H1 (cell line): ENCODE results near the gene TMEM220. TPM values are rescaled to one million over a fixed set of nuclear protein-coding genes. Genes with fewer than 3 reads are reported as not detected.

Experiments used
- CTCF ChIA-PET: fragments of 300-600 bp; sonication (Branson Sonifier 250); formaldehyde crosslinking; loops from one replicate; lab custom pipeline; 2021; ENCODE audit not compliant: partially characterized antibody; lab: Charles Lee
- POLR2A ChIA-PET: fragments of 300-600 bp; sonication (Branson Sonifier 250); formaldehyde crosslinking; loops from one replicate; lab custom pipeline; 2021; ENCODE audit warnings: inconsistent platforms; ENCODE audit not compliant: partially characterized antibody; lab: Charles Lee
- DNase-seq, 2 experiments: peaks; one replicate each; pipeline versions ENCODE4 v3.0.0 to v3.0.0-alpha.2; 2010 to 2022; ENCODE audit warnings: low spot score in 2 of 2, low read depth in 1 of 2, mixed read lengths in 1 of 2
- FAIRE-seq: peaks from 2 replicates; lab custom pipeline; 2011; peaks lifted over from hg19 to GRCh38; lab: Jason Lieb, UNC
- H2AFZ ChIP-seq: 2 replicates; pipeline ENCODE4 v1.8.1; 2012; ENCODE audit warnings: low read length, inconsistent platforms
- H2AK5ac ChIP-seq: 2 replicates; pipeline ENCODE4 v1.6.1; 2013; ENCODE audit warnings: low read depth, low read length
- H2BK120ac ChIP-seq: replicated peaks from 2 replicates; pipeline ENCODE3; 2013; ENCODE audit warnings: low read depth, low read length, inconsistent platforms
- H2BK12ac ChIP-seq: 2 replicates; pipeline ENCODE4 v1.6.1; 2013; ENCODE audit warnings: low read depth, low read length
- H2BK15ac ChIP-seq: 2 replicates; pipeline ENCODE4 v1.6.1; 2013; ENCODE audit warnings: low read length
- H2BK20ac ChIP-seq: 2 replicates; pipeline ENCODE4 v1.6.1; 2013; ENCODE audit warnings: low read length
- H2BK5ac ChIP-seq: 2 replicates; pipeline ENCODE4 v1.6.1; 2013; ENCODE audit warnings: low read depth, low read length
- H3K14ac ChIP-seq: 2 replicates; pipeline ENCODE4 v1.6.1; 2013; ENCODE audit warnings: inconsistent platforms; ENCODE audit not compliant: insufficient read length
- H3K18ac ChIP-seq: 2 replicates; pipeline ENCODE4 v1.6.1; 2013; ENCODE audit warnings: low read length; ENCODE audit errors: extremely low read depth
- H3K23ac ChIP-seq: 2 replicates; pipeline ENCODE4 v1.6.1; 2013; ENCODE audit warnings: inconsistent platforms; ENCODE audit not compliant: insufficient read length
- H3K23me2 ChIP-seq: 2 replicates; pipeline ENCODE4 v1.6.1; 2013; ENCODE audit warnings: low read depth, low read length
- H3K27ac ChIP-seq: 2 replicates; pipeline ENCODE4 v1.6.1; 2011; ENCODE audit warnings: low read depth, low read length, inconsistent platforms
- H3K27me3 ChIP-seq, 4 experiments: replicated peaks in 1 of 4; 1 replicate in 1 of 4; 2 replicates in 3 of 4; pipeline versions ENCODE4 v1.6.1 to v1.8.1; 2011 to 2013; ENCODE audit warnings: low read length in 3 of 4, mild to moderate bottlenecking in 3 of 4, inconsistent platforms in 2 of 4, mixed read lengths in 2 of 4, moderate library complexity in 1 of 4; ENCODE audit not compliant: control insufficient read depth in 3 of 4, insufficient read depth in 3 of 4; ENCODE audit errors: extremely low read depth in 1 of 4
- H3K36me3 ChIP-seq, 4 experiments: 2 replicates each; pipeline versions ENCODE4 v1.6.1 to v1.8.1; 2011 to 2013; ENCODE audit warnings: mild to moderate bottlenecking in 4 of 4, low read length in 3 of 4, moderate library complexity in 2 of 4, control low read depth in 1 of 4, inconsistent platforms in 1 of 4; ENCODE audit not compliant: insufficient read depth in 4 of 4, control insufficient read depth in 2 of 4
- H3K4ac ChIP-seq: replicated peaks from 2 replicates; pipeline ENCODE3; 2013; ENCODE audit warnings: low read length, low read depth, mixed read lengths, inconsistent platforms; ENCODE audit not compliant: insufficient read length
- H3K4me1 ChIP-seq, 4 experiments: replicated peaks in 1 of 4; 1 replicate in 1 of 4; 2 replicates in 3 of 4; pipeline versions ENCODE4 v1.6.1 to v1.8.1; 2011 to 2013; ENCODE audit warnings: low read length in 3 of 4, inconsistent platforms in 2 of 4, mixed read lengths in 1 of 4; ENCODE audit not compliant: insufficient read depth in 4 of 4, control insufficient read depth in 3 of 4
- H3K4me2 ChIP-seq, 2 experiments: 2 replicates each; pipeline versions ENCODE4 v1.6.1 to v1.8.1; 2011 to 2013; ENCODE audit warnings: low read depth in 2 of 2, low read length in 2 of 2, control low read depth in 1 of 2, inconsistent platforms in 1 of 2, mild to moderate bottlenecking in 1 of 2; ENCODE audit not compliant: insufficient read depth in 1 of 2
- H3K4me3 ChIP-seq, 4 experiments: fragments of 200-600, 300-600 bp in 1 of 4; sonication (generic), shearing (Covaris generic), sonication (Bioruptor Twin) in 1 of 4; 2 replicates each; pipeline versions ENCODE4 v1.5.1 to v1.8.1; 2011 to 2016; ENCODE audit warnings: low read length in 4 of 4, low read depth in 3 of 4, control low read depth in 2 of 4, inconsistent platforms in 2 of 4, mild to moderate bottlenecking in 2 of 4, mixed read lengths in 1 of 4, moderate library complexity in 1 of 4; ENCODE audit not compliant: insufficient read depth in 2 of 4; ENCODE audit errors: extremely low read depth in 1 of 4
- H3K56ac ChIP-seq: replicated peaks from 2 replicates; pipeline ENCODE3; 2013; ENCODE audit warnings: low read depth, mild to moderate bottlenecking, mixed read lengths, low read length, inconsistent platforms; ENCODE audit not compliant: insufficient read length
- H3K79me1 ChIP-seq: 2 replicates; pipeline ENCODE4 v1.6.1; 2013; ENCODE audit warnings: low read depth, low read length, control low read depth
- H3K79me2 ChIP-seq, 2 experiments: 2 replicates each; pipeline versions ENCODE4 v1.6.1 to v1.8.1; 2012 to 2013; ENCODE audit warnings: low read length in 2 of 2, mild to moderate bottlenecking in 2 of 2, inconsistent platforms in 1 of 2; ENCODE audit not compliant: insufficient read depth in 2 of 2, control insufficient read depth in 1 of 2
- H3K9ac ChIP-seq, 4 experiments: replicated peaks in 1 of 4; 1 replicate in 1 of 4; 2 replicates in 3 of 4; pipeline versions ENCODE4 v1.6.1 to v1.8.1; 2011 to 2013; ENCODE audit warnings: low read depth in 3 of 4, low read length in 3 of 4, control low read depth in 2 of 4, mild to moderate bottlenecking in 2 of 4, moderate library complexity in 2 of 4, inconsistent platforms in 1 of 4; ENCODE audit errors: extremely low read depth in 1 of 4
- H3K9me3 ChIP-seq, 2 experiments: 2 replicates each; pipeline versions ENCODE4 v1.6.1 to v1.8.1; 2012 to 2013; ENCODE audit warnings: mild to moderate bottlenecking in 2 of 2, moderate library complexity in 2 of 2, control low read depth in 1 of 2, inconsistent platforms in 1 of 2, low read depth in 1 of 2, low read length in 1 of 2, mixed read lengths in 1 of 2; ENCODE audit not compliant: insufficient read depth in 2 of 2
- H4K20me1 ChIP-seq, 2 experiments: replicated peaks in 1 of 2; 2 replicates each; pipeline versions ENCODE3 to v1.8.1; 2011 to 2013; ENCODE audit warnings: inconsistent platforms in 2 of 2, low read length in 2 of 2, mild to moderate bottlenecking in 1 of 2; ENCODE audit not compliant: insufficient read depth in 2 of 2, control insufficient read depth in 1 of 2
- H4K5ac ChIP-seq: 2 replicates; pipeline ENCODE4 v1.6.1; 2013; ENCODE audit warnings: low read length, low read depth, mixed read lengths, inconsistent platforms; ENCODE audit not compliant: insufficient read length
- H4K8ac ChIP-seq: 2 replicates; pipeline ENCODE4 v1.8.0; 2013; ENCODE audit warnings: mild to moderate bottlenecking, moderate library complexity, low read length, inconsistent platforms; ENCODE audit not compliant: insufficient read depth; ENCODE audit errors: extremely low read depth
- H4K91ac ChIP-seq: replicated peaks from 2 replicates; pipeline ENCODE3; 2013; ENCODE audit warnings: low read length, mixed read lengths, inconsistent platforms; ENCODE audit not compliant: insufficient read length
- BRCA1 ChIP-seq: IDR thresholded peaks from 2 replicates; pipeline ENCODE4 v1.6.1; 2012; ENCODE audit warnings: low read depth, low read length, improper control_type of control experiment
- CBX8 ChIP-seq: fragments of 300-800, 300-1000 bp; sonication (generic); IDR thresholded peaks from 2 replicates; pipeline ENCODE4 v1.7.1; 2016; ENCODE audit warnings: low read depth, low read length, borderline replicate concordance
- CHD1 ChIP-seq: IDR thresholded peaks from 2 replicates; pipeline ENCODE4 v1.6.1; 2012; ENCODE audit warnings: low read depth, low read length, improper control_type of control experiment
- CHD2 ChIP-seq: IDR thresholded peaks from 2 replicates; pipeline ENCODE4 v1.6.1; 2012; ENCODE audit warnings: low read length, improper control_type of control experiment
- EGR1 ChIP-seq: IDR thresholded peaks from 2 replicates; pipeline ENCODE4 v1.6.1; 2011; ENCODE audit warnings: low read depth, low read length, borderline replicate concordance
- KDM1A ChIP-seq: fragments of 200-600, 300-600 bp; sonication (generic); IDR thresholded peaks from 2 replicates; pipeline ENCODE4 v1.7.1; 2016; ENCODE audit warnings: mild to moderate bottlenecking, low read length, borderline replicate concordance
- POLR2A ChIP-seq, 2 experiments: IDR thresholded peaks; 1 replicate in 1 of 2; 2 replicates in 1 of 2; pipeline ENCODE4 v1.6.1; 2011; ENCODE audit warnings: low read depth in 2 of 2, low read length in 2 of 2, mild to moderate bottlenecking in 2 of 2; ENCODE audit errors: control extremely low read depth in 1 of 2
- POLR2AphosphoS5 ChIP-seq: IDR thresholded peaks from 2 replicates; pipeline ENCODE4 v1.6.1; 2011; ENCODE audit warnings: low read depth, low read length
- RBBP5 ChIP-seq: IDR thresholded peaks from 2 replicates; pipeline ENCODE4 v1.7.1; 2012; ENCODE audit warnings: low read depth, mild to moderate bottlenecking, inconsistent platforms, low read length, moderate library complexity, borderline replicate concordance
- RXRA ChIP-seq: IDR thresholded peaks from 2 replicates; pipeline ENCODE4 v1.6.1; 2011; ENCODE audit warnings: low read depth, mild to moderate bottlenecking, low read length, moderate library complexity; ENCODE audit not compliant: insufficient read depth
- SP1 ChIP-seq: IDR thresholded peaks from 2 replicates; pipeline ENCODE4 v1.6.1; 2011; ENCODE audit warnings: low read depth, low read length
- SP4 ChIP-seq: IDR thresholded peaks from 2 replicates; pipeline ENCODE4 v1.6.1; 2012; ENCODE audit warnings: low read length, inconsistent platforms
- TBP ChIP-seq: IDR thresholded peaks from 2 replicates; pipeline ENCODE4 v1.6.1; 2011; ENCODE audit warnings: low read depth, low read length, improper control_type of control experiment
- WGBS, 2 experiments: shearing (Covaris generic) in 1 of 2; methylation state at CpG; one replicate each; pipeline versions ENCODE4 v1.1.6 to v1.1.7; 2013 to 2015; ENCODE audit warnings: low lambda C conversion rate in 2 of 2, mixed read lengths in 2 of 2, inconsistent platforms in 1 of 2, low coverage in 1 of 2, missing lambda C conversion rate in 1 of 2; ENCODE audit not compliant: insufficient replicate concordance in 2 of 2, insufficient coverage in 1 of 2, insufficient read length in 1 of 2; ENCODE audit errors: extremely low coverage in 1 of 2, missing lambda C conversion rate in 1 of 2; 5-methylcytosine and 5-hydroxymethylcytosine counted together
- polyA plus RNA-seq, 7 experiments: library from polyadenylated mRNA; depleted of rRNA in 3 of 7; stranded (reverse) in 5 of 7; unstranded in 2 of 7; fragments of >200 nt in 5 of 7; fragments of 200-250 nt in 2 of 7; gene quantifications; 1 replicate in 5 of 7; 2 replicates in 1 of 7; 4 replicates in 1 of 7; pipeline versions ENCODE4 v1.2.1 to v1.2.3, GENCODE V29; 2011 to 2013; ENCODE audit warnings: missing spikeins in 2 of 7, mixed read lengths in 2 of 7
- total RNA-seq: library from RNA; stranded (reverse); fragmentation: NEBNext Ultra II Directional; extraction: Animal tissue kit (Norgen Biotek cat#: 25700); gene quantifications from 2 replicates; pipeline ENCODE4 v1.2.1, GENCODE V29; 2021
- TF ChIP-seq, protein P1 (sequence below), 3 experiments: IDR thresholded peaks; 1 replicate in 2 of 3; 2 replicates in 1 of 3; pipeline versions ENCODE4 v1.5.1 to v1.6.1; 2011; ENCODE audit warnings: low read length in 3 of 3, mild to moderate bottlenecking in 3 of 3, inconsistent platforms in 2 of 3, low read depth in 1 of 3, moderate library complexity in 1 of 3; ENCODE audit not compliant: insufficient read depth in 1 of 3; ENCODE audit errors: control extremely low read depth in 1 of 3

The TMEM220 gene
- total and polyA plus RNA-seq, 2 of the 8 experiments (the other 6 are each of a cell fraction or from before 2014, with no cell fraction given) = 3.8 to 4.1 TPM

DNA sequence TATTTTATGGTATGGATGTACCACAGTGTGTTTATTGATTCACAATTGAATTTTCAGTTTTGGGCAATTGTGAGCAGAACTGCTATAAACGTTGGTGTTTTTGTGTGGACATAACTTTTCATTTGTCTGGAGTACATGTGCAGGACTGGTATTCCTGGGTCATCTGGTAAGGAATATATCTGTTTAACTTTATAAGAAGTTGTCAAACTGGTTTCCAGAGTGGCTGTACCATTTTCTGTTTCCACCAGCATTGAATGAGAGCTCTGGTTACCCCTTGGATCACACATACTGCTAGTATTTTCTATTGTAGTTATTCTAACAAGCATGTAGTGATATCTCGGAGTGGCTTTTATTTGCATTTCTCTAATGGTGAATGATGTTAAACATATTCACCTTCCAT is 49.8 kb upstream of the TMEM220 start:
- no peaks in the 10 kb centered on the region; a peak in 1 of 8 replicates for H3K36me3 ChIP-seq
- no peak overlapping the region for H3K18ac ChIP-seq
- H2BK20ac ChIP-seq = no peak overlapping the region
- H3K4me1 ChIP-seq = peaks cover 0 to 7% (median 2%) of the 10 kb centered on the region in 4 experiments; a peak in 3 of 7 replicates
- no peak overlapping the region for H3K27ac ChIP-seq
- no peaks in the 10 kb centered on the region for H3K79me2 ChIP-seq
- no peaks in the 10 kb centered on the region for H3K9me3 ChIP-seq
- H2BK15ac ChIP-seq = no peak overlapping the region
- 87% methylated on average over 2 of the region's 2 CpGs; no CpG with 5 or more reads in 1 of the 2 experiments for WGBS, 2 experiments
- no peak overlapping the region for H3K9ac ChIP-seq
- no peak overlapping the region for H4K8ac ChIP-seq
- H4K20me1 ChIP-seq = no peaks in the 10 kb centered on the region
- H3K4ac ChIP-seq = no peak overlapping the region
- H3K23ac ChIP-seq = no peak overlapping the region
- no peaks in the 10 kb centered on the region for H3K27me3 ChIP-seq
- H2BK120ac ChIP-seq = no peak overlapping the region
- POLR2A ChIA-PET = no interaction called here
- no peak overlapping the region for H3K56ac ChIP-seq
- no peaks in the 10 kb centered on the region for H3K79me1 ChIP-seq
- H2AFZ ChIP-seq = no peak overlapping the region
- H2BK5ac ChIP-seq = no peak overlapping the region
- TF ChIP-seq RBBP5 = no peak
- no peak for TF ChIP-seq TBP
- TF ChIP-seq RXRA = no peak
- TF ChIP-seq, protein P1, sequence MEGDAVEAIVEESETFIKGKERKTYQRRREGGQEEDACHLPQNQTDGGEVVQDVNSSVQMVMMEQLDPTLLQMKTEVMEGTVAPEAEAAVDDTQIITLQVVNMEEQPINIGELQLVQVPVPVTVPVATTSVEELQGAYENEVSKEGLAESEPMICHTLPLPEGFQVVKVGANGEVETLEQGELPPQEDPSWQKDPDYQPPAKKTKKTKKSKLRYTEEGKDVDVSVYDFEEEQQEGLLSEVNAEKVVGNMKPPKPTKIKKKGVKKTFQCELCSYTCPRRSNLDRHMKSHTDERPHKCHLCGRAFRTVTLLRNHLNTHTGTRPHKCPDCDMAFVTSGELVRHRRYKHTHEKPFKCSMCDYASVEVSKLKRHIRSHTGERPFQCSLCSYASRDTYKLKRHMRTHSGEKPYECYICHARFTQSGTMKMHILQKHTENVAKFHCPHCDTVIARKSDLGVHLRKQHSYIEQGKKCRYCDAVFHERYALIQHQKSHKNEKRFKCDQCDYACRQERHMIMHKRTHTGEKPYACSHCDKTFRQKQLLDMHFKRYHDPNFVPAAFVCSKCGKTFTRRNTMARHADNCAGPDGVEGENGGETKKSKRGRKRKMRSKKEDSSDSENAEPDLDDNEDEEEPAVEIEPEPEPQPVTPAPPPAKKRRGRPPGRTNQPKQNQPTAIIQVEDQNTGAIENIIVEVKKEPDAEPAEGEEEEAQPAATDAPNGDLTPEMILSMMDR (IDR thresholded peaks at IDR 0.05; ENCODE audit: control extremely low read depth in 1 of 3, insufficient read depth in 1 of 3, low read depth in 1 of 3, low read length in 3 of 3) = no peak
- TF ChIP-seq EGR1 = no peak
- no peak for TF ChIP-seq SP1
- TF ChIP-seq POLR2A (IDR thresholded peaks at IDR 0.05; ENCODE audit: control extremely low read depth in 1 of 2, low read depth in 2 of 2, low read length in 2 of 2) = no peak
- no peak for TF ChIP-seq CHD1
- no peak for TF ChIP-seq KDM1A
- no peak for TF ChIP-seq SP4
- TF ChIP-seq CHD2 = no peak
- no peak for TF ChIP-seq CBX8
- TF ChIP-seq POLR2AphosphoS5 = no peak
- TF ChIP-seq BRCA1 = no peak
- FAIRE-seq (no peak), DNase-seq (no peak)
- no peak overlapping the region for H2BK12ac ChIP-seq
- no peaks in the 10 kb centered on the region; the same call in 1 of the 2 replicates for H3K23me2 ChIP-seq
- no peak overlapping the region for H3K4me3 ChIP-seq
- H4K91ac ChIP-seq = no peak overlapping the region
- CTCF ChIA-PET = interaction anchor here (1.4 kb wide), 1 partner anchor 12 kb away, joined by 5 read pairs; no protein-coding TSS in a partner anchor
- H2AK5ac ChIP-seq = no peak overlapping the region
- no peak overlapping the region for H3K4me2 ChIP-seq
- no peak overlapping the region for H4K5ac ChIP-seq
- no peak overlapping the region for H3K14ac ChIP-seq
